Measurements from ENCODE around the gene MB.

Gene MB

DNA sequence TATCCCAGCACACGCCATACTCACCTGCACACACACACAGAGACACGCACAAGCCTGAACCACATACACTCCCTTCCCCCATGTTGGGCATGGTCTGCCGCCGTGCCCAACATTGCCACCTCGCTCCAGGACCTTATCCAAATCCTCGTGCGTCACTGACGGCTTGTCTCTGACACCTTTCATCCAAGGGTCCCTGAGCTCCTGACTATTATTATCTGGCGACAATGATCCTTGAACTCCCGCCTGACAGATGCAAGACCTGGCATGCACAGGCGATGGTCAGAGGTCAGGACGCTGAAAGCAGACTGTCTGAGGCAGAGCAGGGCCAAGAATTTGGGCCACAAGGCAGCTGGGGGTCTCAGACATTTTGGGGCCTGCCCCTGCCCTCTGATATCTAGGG is 4.2 kb downstream of the MB start:
- DNase-seq, result no peak

DNA sequence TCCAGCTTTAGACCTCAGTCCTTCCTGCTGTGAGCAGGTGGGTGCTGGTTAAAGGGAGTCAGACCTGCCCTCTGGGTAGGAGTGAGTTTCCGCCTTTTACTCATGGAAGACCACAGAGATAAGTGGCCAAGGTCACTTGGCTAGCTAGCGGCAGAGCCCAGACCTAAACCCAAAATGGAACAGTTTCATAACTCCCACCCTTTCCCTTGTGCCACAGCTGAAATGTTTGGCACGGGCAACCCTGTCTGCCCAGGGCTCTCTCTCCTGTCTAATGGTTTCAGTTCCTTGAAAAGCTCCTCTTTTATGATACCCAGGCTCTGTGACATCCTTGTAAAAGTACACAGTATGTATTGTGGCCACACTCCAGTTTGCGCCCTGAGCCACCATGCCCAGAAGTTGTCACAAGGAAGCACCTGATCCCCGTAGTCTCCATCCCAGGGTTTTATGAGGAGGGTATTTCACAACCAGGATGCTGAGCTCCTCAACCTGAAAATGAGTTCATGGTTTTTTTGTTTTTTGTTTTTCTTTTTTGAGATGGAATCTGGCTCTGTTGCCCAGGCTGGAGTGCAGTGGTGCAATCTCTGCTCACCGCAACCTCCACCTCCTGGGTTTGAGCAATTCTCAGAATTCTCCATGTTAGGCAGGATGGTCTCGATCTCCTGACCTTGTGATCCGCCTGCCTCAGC is 5.1 kb downstream of the MB start:
- no peak for DNase-seq

DNA sequence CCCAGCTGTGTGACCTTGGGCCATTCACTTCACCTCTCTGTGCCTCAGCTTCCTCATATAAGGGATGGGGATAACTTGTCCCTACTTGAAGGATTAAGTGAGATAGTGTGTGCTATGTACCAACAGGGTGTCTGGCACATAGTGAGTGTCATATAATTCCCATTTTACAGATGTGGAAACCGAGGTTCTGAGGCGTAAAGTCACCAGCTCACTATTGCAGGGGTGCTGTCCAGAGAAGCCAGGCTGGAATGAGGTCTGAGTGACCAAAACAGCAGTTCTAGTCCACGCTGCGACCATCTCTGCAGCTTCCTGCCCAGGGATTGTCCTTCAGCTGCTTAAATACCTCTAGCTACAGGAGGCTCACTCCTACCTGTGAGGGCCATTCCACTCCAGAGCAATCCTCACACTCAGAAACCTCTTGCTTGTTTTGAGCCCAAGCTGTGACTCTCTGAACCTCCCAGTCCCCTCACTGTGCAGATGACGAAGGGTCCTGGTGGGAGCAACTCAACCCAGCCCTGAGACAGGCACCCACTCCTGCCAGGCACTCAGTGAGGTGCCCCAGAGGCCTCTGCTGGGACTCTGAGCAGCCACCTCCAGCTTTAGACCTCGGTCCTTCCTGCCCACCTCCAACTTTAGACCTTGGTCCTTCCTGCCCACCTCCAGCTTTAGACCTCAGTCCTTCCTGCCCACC is 5.8 kb downstream of the MB start:
- no peak for DNase-seq

GRCh38 chr22:35610741-35611140 is 6.4 kb downstream of the MB start:
- no peak for DNase-seq

- DNase-seq, result no peak
Measured at GRCh38 chr22:35609761-35610160, 7.4 kb downstream of the MB start.

- no peak for DNase-seq
Measured at GRCh38 chr22:35609261-35609660, 7.9 kb downstream of the MB start.

DNA sequence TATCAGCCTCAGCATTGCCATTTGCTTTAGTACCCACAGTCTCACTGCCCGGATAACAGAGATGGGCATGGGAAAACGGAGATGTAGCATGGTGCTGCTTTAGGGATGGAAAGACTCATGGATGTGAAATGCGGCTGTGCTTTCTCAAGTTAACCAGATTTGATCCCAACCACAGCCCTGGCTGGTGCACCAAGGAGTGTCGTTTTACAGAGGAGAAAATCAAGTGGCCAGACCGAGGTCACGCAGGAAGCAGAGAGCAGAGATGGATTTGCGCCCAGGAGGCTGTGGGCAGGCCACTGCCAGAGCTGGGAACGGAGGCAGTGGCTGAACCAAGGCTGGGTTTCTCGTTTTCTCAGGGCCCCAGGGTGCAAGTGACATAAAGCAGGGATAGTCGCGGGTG is 9.0 kb downstream of the MB start:
- DNase-seq, result no peak

DNA sequence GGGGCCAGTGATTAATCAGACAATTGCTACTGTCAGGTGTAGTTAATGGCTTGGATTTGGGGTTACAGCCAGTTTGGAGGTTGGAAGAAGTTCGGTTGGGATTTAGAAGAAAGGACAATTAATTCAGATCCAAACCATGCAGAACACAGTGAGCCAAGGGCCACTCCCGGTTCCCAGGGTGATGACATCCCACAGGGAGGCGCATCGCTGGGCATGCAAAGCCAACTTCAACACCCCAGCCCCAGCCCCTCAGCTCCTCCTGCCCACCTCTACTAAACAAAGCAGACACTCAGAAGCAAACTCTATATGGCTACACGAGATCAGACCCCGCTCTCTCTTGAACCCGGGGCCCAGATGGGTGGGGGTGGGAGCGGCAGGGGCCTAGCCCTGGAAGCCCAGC is 10.2 kb downstream of the MB start:
- no peak for DNase-seq

GRCh38 chr22:35605851-35606481 is 11.2 kb downstream of the MB start:
- no peak for DNase-seq

DNA sequence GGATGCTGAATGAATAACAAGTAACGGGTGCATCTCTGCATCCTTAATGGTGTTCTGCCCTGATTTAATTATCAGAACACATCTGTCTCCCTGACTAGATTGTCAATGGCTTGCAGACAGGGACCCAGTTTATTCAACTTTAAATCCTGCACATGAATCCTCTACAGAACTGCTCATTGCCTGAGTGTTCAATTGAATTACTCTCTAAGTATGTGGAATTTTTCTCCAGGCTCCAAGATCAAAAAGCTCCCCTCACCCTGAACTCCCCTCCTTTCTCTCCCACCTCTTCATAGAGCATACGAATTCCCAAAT is 11.8 kb downstream of the MB start:
- no peak for DNase-seq

GRCh38 chr22:35604621-35605368 is 12.3 kb downstream of the MB start:
- DNase-seq, result no peak

GRCh38 chr22:35601743-35602615 is 15.2 kb downstream of the MB start:
- no peak for DNase-seq

DNA sequence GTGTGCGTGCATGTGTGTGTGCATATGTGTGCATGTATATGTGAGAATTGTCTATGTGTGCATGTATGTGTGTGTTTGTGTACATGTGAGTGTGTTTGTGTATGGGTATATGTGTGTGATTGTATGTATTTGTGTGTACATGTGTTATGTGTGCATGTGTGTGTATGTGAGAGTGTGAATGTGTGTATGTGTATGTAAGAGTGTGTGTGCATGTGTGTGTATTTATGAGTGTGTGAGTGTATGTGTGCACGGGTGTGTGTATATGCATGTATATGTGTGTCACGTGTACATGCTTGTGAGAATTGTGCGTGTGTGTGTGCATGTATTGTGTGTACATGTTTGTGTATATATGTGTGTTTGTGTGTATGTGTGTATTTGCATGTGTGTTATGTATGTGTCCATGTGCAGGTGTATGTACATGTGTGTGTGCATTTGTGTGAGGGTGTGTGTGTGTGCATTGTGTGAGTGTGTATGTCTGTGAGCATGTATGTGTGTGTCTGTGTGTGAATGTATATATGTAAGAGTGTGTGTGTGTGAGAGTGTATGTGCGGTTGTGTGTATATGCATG is 16.0 kb downstream of the MB start:
- DNase-seq, result no peak

DNA sequence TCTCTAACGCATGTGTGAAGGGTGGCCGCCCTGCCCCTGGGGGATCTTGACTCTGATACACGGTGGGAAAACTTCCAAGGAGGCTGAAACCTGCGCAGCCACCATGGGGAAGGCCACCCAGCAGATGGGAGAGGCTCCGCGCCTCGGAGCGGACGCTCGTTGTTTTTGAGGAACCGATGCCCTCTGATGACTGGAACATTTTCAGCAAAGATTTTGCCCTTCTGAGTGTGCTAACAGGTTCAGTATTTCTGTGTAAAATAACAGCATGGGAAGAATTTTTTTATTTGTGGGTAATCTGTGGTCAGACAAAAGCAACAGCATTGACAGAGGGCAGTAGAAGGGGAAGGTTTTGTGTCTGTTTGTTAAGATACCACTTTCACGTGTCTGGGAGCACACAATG is 16.7 kb downstream of the MB start:
- no peak for DNase-seq

DNA sequence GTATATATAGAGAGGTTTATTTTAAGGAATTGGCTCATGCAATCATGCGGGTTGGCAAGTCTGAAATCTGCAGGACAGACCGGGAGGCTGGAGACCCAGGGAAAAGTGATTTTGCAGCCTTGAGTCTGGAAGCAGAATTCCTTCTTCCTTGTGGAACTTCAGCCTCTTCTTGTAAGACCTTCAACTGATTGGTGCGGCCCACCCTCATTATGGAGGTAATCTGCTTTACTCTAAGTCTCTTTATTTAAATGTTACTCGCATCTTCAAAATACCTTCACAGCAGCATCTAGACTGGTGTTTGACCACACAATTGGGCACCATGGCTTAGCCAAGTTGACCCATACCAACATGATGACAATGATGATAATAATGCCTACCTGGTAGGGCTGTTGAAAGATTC is 17.8 kb downstream of the MB start:
- no peak for DNase-seq

DNA sequence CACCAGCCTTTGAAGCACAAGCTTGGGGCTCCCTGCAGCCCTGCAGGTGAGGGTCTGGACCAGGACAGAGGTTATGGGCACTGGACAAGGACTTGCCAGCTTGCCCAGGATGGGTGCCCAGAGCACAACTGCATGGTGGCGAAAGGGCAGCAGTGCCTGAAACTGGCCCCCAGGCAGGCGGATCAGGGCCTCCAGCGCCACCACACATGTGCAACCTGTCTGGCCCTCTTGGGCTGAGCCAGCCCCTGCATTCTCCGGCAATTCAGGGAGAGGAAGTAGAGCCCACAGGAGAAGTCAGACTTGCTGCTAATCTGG is 18.8 kb downstream of the MB start:
- no peak for DNase-seq

GRCh38 chr22:35597692-35598395 is 19.3 kb downstream of the MB start:
- DNase-seq, result no peak

GRCh38 chr22:35596821-35597220 is 20.3 kb downstream of the MB start:
- no peak for DNase-seq

- no peak for DNase-seq
Measured at GRCh38 chr22:35594686-35595085, 22.4 kb downstream of the MB start.

DNA sequence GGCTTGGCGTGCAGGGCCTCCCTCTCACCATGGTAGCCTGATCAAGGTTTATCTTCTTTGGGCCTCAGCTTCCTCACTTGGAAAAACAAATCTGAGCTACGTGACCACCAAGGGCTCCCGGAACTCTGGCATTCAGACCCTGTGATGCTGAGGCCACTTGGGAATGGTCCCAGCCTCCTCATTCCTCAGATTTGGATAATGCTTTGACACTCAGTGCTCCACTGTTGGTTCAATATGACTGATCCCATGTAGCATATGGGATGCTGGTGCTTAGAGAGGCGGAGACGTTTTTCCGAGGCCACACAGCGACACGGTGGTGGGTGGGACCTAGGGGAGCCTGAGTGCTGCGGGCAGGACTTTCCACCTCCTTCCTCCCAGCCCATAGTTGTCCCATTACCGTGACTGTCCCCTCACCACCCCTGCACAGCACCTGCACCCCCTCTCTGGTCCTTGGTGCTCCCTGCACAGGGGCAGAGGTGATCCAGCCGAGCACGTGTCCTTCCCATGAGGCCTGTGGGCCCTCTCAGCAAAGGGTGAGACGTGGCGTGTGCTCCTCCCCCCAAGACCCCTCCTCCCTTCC is 23.1 kb downstream of the MB start:
- no peak for DNase-seq

- DNase-seq, result no peak
Measured at GRCh38 chr22:35593071-35593890, 23.8 kb downstream of the MB start.

Data from NCI-H446 treated with DMSO at 0.1 percent for 48 hours (cell line).